ENCODE measurements around the gene DLGAP3. TPM values are rescaled to one million over a fixed set of nuclear protein-coding genes. Genes with fewer than 3 reads are reported as not detected.

Gene DLGAP3
- total RNA-seq, 5 donors from 2014 or later (not counting 1 experiment from before 2014, with no cell fraction given) = 0.78 to 1.6 (median 0.99) TPM

- Histone ChIP-seq H3K27ac (ENCODE audit: low read length) (no peak overlapping the region), H3K36me3 (ENCODE audit: control insufficient read depth in 2 of 2, extremely low read depth in 1 of 2, insufficient read depth in 1 of 2, low read length in 1 of 2) (no peaks in the 10 kb centered on the region), H3K4me3 (ENCODE audit: control insufficient read depth in 1 of 2, extremely low read depth in 1 of 2, low read length in 1 of 2) (no peak overlapping the region), H3K9me3 (no peaks in the 10 kb centered on the region), H3K4me1 (ENCODE audit: control insufficient read depth in 1 of 2, extremely low read depth in 1 of 2, insufficient read depth in 2 of 2, low read length in 2 of 2) (no peaks in the 10 kb centered on the region), H3K27me3 (replicated peaks in 1 of 2; ENCODE audit: control insufficient read depth in 2 of 2, extremely low read depth in 1 of 2, insufficient read depth in 2 of 2, low read length in 1 of 2) (peaks cover 0 to 24% of the 10 kb centered on the region in 2 experiments)
- Mint-ChIP-seq H3K27ac (no peak overlapping the region), H3K27me3 (peaks cover 13 to 22% of the 10 kb centered on the region in 2 donors), H3K4me1 (no peaks in the 10 kb centered on the region), H3K4me3 (no peak overlapping the region), H3K36me3 (no peaks in the 10 kb centered on the region), H3K9me3 (no peaks in the 10 kb centered on the region)
- ATAC-seq (replicated peaks in 1 of 4) = no peak
- no CpG with 5 or more reads among the region's 8 CpGs for WGBS (ENCODE audit: insufficient coverage)
- ChIA-PET POLR2A (no interaction called here), CTCF (no interaction called here)
- no peak for DNase-seq
Observed at GRCh38 chr1:34911465-34911864, 18.0 kb downstream of the DLGAP3 start.

GRCh38 chr1:34910425-34910824, 19.0 kb downstream of the DLGAP3 start:
- H3K4me3 ChIP-seq (ENCODE audit: control insufficient read depth in 1 of 2, extremely low read depth in 1 of 2, low read length in 1 of 2) = no peak overlapping the region
- no peaks in the 10 kb centered on the region for H3K9me3 ChIP-seq
- no peak overlapping the region for H3K4me3 Mint-ChIP-seq
- no peaks in the 10 kb centered on the region for H3K4me1 ChIP-seq (ENCODE audit: control insufficient read depth in 1 of 2, extremely low read depth in 1 of 2, insufficient read depth in 2 of 2, low read length in 2 of 2)
- H3K9me3 Mint-ChIP-seq = no peaks in the 10 kb centered on the region
- ChIA-PET CTCF (no interaction called here), POLR2A (no interaction called here)
- H3K36me3 ChIP-seq (ENCODE audit: control insufficient read depth in 2 of 2, extremely low read depth in 1 of 2, insufficient read depth in 1 of 2, low read length in 1 of 2) = no peaks in the 10 kb centered on the region
- ATAC-seq (replicated peaks in 1 of 4) (no peak), DNase-seq (no peak)
- H3K36me3 Mint-ChIP-seq = no peaks in the 10 kb centered on the region
- WGBS (ENCODE audit: insufficient coverage) = 29% methylated on average over 3 of the region's 4 CpGs
- H3K27ac ChIP-seq (ENCODE audit: low read length) = no peak overlapping the region
- peaks cover 0 to 22% of the 10 kb centered on the region in 2 experiments for H3K27me3 ChIP-seq (replicated peaks in 1 of 2; ENCODE audit: control insufficient read depth in 2 of 2, extremely low read depth in 1 of 2, insufficient read depth in 2 of 2, low read length in 1 of 2)
- no peak overlapping the region for H3K27ac Mint-ChIP-seq
- no peaks in the 10 kb centered on the region for H3K4me1 Mint-ChIP-seq
- peaks cover 15 to 23% of the 10 kb centered on the region in 2 donors for H3K27me3 Mint-ChIP-seq

- no peaks in the 10 kb centered on the region for H3K4me1 Mint-ChIP-seq
- ChIA-PET CTCF (no interaction called here), POLR2A (no interaction called here)
- no peaks in the 10 kb centered on the region for H3K36me3 Mint-ChIP-seq
- Histone ChIP-seq H3K36me3 (ENCODE audit: control insufficient read depth in 2 of 2, extremely low read depth in 1 of 2, insufficient read depth in 1 of 2, low read length in 1 of 2) (no peaks in the 10 kb centered on the region), H3K4me3 (ENCODE audit: control insufficient read depth in 1 of 2, extremely low read depth in 1 of 2, low read length in 1 of 2) (no peak overlapping the region), H3K9me3 (no peaks in the 10 kb centered on the region), H3K4me1 (ENCODE audit: control insufficient read depth in 1 of 2, extremely low read depth in 1 of 2, insufficient read depth in 2 of 2, low read length in 2 of 2) (no peaks in the 10 kb centered on the region), H3K27ac (ENCODE audit: low read length) (no peak overlapping the region), H3K27me3 (replicated peaks in 1 of 2; ENCODE audit: control insufficient read depth in 2 of 2, extremely low read depth in 1 of 2, insufficient read depth in 2 of 2, low read length in 1 of 2) (peaks cover 0 to 26% of the 10 kb centered on the region in 2 experiments)
- no peak overlapping the region for H3K4me3 Mint-ChIP-seq
- ATAC-seq (replicated peaks in 1 of 4) (no peak), DNase-seq (no peak)
- H3K9me3 Mint-ChIP-seq = no peaks in the 10 kb centered on the region
- H3K27me3 Mint-ChIP-seq = peaks cover 15 to 23% of the 10 kb centered on the region in 2 donors
- H3K27ac Mint-ChIP-seq = no peak overlapping the region
- WGBS (ENCODE audit: insufficient coverage) = 53% methylated on average over 3 of the region's 3 CpGs
Observed at GRCh38 chr1:34908369-34908768, 21.1 kb downstream of the DLGAP3 start.

- POLR2A ChIA-PET = no interaction called here
- H3K27me3 Mint-ChIP-seq = peaks cover 20 to 23% of the 10 kb centered on the region in 2 donors
Observed at GRCh38 chr1:34907487-34908090, 21.9 kb downstream of the DLGAP3 start.

GRCh38 chr1:34906756-34907155, 22.7 kb downstream of the DLGAP3 start:
- H3K36me3 ChIP-seq (ENCODE audit: control insufficient read depth in 2 of 2, extremely low read depth in 1 of 2, insufficient read depth in 1 of 2, low read length in 1 of 2) = no peaks in the 10 kb centered on the region
- no peaks in the 10 kb centered on the region for H3K4me1 ChIP-seq (ENCODE audit: control insufficient read depth in 1 of 2, extremely low read depth in 1 of 2, insufficient read depth in 2 of 2, low read length in 2 of 2)
- H3K27me3 Mint-ChIP-seq = peaks cover 25 to 27% of the 10 kb centered on the region in 2 donors
- H3K36me3 Mint-ChIP-seq = no peaks in the 10 kb centered on the region
- 61% methylated on average over 3 of the region's 4 CpGs for WGBS (ENCODE audit: insufficient coverage)
- ChIA-PET POLR2A (no interaction called here), CTCF (interaction anchor here in 1 of 2 donors (0.6 kb wide), 1 partner anchor 73 kb away, joined by 3 read pairs; no protein-coding TSS in a partner anchor)
- no peaks in the 10 kb centered on the region for H3K4me1 Mint-ChIP-seq
- peaks cover 0 to 33% of the 10 kb centered on the region in 2 experiments for H3K27me3 ChIP-seq (replicated peaks in 1 of 2; ENCODE audit: control insufficient read depth in 2 of 2, extremely low read depth in 1 of 2, insufficient read depth in 2 of 2, low read length in 1 of 2)
- H3K27ac ChIP-seq (ENCODE audit: low read length) = no peak overlapping the region
- no peaks in the 10 kb centered on the region for H3K9me3 Mint-ChIP-seq
- H3K27ac Mint-ChIP-seq = no peak overlapping the region
- H3K4me3 ChIP-seq (ENCODE audit: control insufficient read depth in 1 of 2, extremely low read depth in 1 of 2, low read length in 1 of 2) = no peak overlapping the region
- H3K4me3 Mint-ChIP-seq = no peak overlapping the region
- no peaks in the 10 kb centered on the region for H3K9me3 ChIP-seq
- ATAC-seq (replicated peaks in 1 of 4) (no peak), DNase-seq (no peak)

More at GRCh38 chr1:34907487-34908090, 21.9 kb downstream of the DLGAP3 start:
- no peaks in the 10 kb centered on the region for H3K4me1 ChIP-seq (ENCODE audit: control insufficient read depth in 1 of 2, extremely low read depth in 1 of 2, insufficient read depth in 2 of 2, low read length in 2 of 2)
- no peak for ATAC-seq (replicated peaks in 1 of 4)
- Mint-ChIP-seq H3K36me3 (no peaks in the 10 kb centered on the region), H3K4me1 (no peaks in the 10 kb centered on the region), H3K27ac (no peak overlapping the region), H3K9me3 (no peaks in the 10 kb centered on the region), H3K4me3 (no peak overlapping the region)
- H3K27ac ChIP-seq (ENCODE audit: low read length) = no peak overlapping the region
- CTCF ChIA-PET = no interaction called here
- WGBS (ENCODE audit: insufficient coverage) = 55% methylated on average over 3 of the region's 5 CpGs
- H3K4me3 ChIP-seq (ENCODE audit: control insufficient read depth in 1 of 2, extremely low read depth in 1 of 2, low read length in 1 of 2) = no peak overlapping the region
- no peaks in the 10 kb centered on the region for H3K9me3 ChIP-seq
- H3K36me3 ChIP-seq (ENCODE audit: control insufficient read depth in 2 of 2, extremely low read depth in 1 of 2, insufficient read depth in 1 of 2, low read length in 1 of 2) = no peaks in the 10 kb centered on the region
- peak in 1 of 35 experiments; percentile 10 for DNase-seq
- peaks cover 0 to 27% of the 10 kb centered on the region in 2 experiments for H3K27me3 ChIP-seq (replicated peaks in 1 of 2; ENCODE audit: control insufficient read depth in 2 of 2, extremely low read depth in 1 of 2, insufficient read depth in 2 of 2, low read length in 1 of 2)

- H3K4me3 Mint-ChIP-seq = no peak overlapping the region
- peaks cover 30 to 33% of the 10 kb centered on the region in 2 donors for H3K27me3 Mint-ChIP-seq
- ATAC-seq (replicated peaks in 1 of 4) (no peak), DNase-seq (no peak)
- no peaks in the 10 kb centered on the region for H3K4me1 Mint-ChIP-seq
- Histone ChIP-seq H3K36me3 (ENCODE audit: control insufficient read depth in 2 of 2, extremely low read depth in 1 of 2, insufficient read depth in 1 of 2, low read length in 1 of 2) (no peaks in the 10 kb centered on the region), H3K4me1 (ENCODE audit: control insufficient read depth in 1 of 2, extremely low read depth in 1 of 2, insufficient read depth in 2 of 2, low read length in 2 of 2) (no peaks in the 10 kb centered on the region), H3K27me3 (replicated peaks in 1 of 2; ENCODE audit: control insufficient read depth in 2 of 2, extremely low read depth in 1 of 2, insufficient read depth in 2 of 2, low read length in 1 of 2) (peaks cover 0 to 31% of the 10 kb centered on the region in 2 experiments), H3K4me3 (ENCODE audit: control insufficient read depth in 1 of 2, extremely low read depth in 1 of 2, low read length in 1 of 2) (no peak overlapping the region), H3K9me3 (no peaks in the 10 kb centered on the region), H3K27ac (ENCODE audit: low read length) (no peak overlapping the region)
- no peaks in the 10 kb centered on the region for H3K36me3 Mint-ChIP-seq
- ChIA-PET CTCF (no interaction called here), POLR2A (no interaction called here)
- H3K27ac Mint-ChIP-seq = no peak overlapping the region
- WGBS (ENCODE audit: insufficient coverage) = no CpG with 5 or more reads among the region's 1 CpG
- no peaks in the 10 kb centered on the region for H3K9me3 Mint-ChIP-seq
Observed at GRCh38 chr1:34906222-34906621, 23.2 kb downstream of the DLGAP3 start.

GRCh38 chr1:34905098-34905459, 24.4 kb downstream of the DLGAP3 start:
- Histone ChIP-seq H3K36me3 (ENCODE audit: control insufficient read depth in 2 of 2, extremely low read depth in 1 of 2, insufficient read depth in 1 of 2, low read length in 1 of 2) (no peaks in the 10 kb centered on the region), H3K4me3 (ENCODE audit: control insufficient read depth in 1 of 2, extremely low read depth in 1 of 2, low read length in 1 of 2) (no peak overlapping the region), H3K27ac (ENCODE audit: low read length) (no peak overlapping the region), H3K27me3 (replicated peaks in 1 of 2; ENCODE audit: control insufficient read depth in 2 of 2, extremely low read depth in 1 of 2, insufficient read depth in 2 of 2, low read length in 1 of 2) (peaks cover 0 to 38% of the 10 kb centered on the region in 2 experiments), H3K4me1 (ENCODE audit: control insufficient read depth in 1 of 2, extremely low read depth in 1 of 2, insufficient read depth in 2 of 2, low read length in 2 of 2) (no peaks in the 10 kb centered on the region), H3K9me3 (no peaks in the 10 kb centered on the region)
- Mint-ChIP-seq H3K4me3 (no peak overlapping the region), H3K9me3 (no peaks in the 10 kb centered on the region), H3K27me3 (peaks cover 38 to 40% of the 10 kb centered on the region in 2 donors), H3K4me1 (no peaks in the 10 kb centered on the region), H3K36me3 (no peaks in the 10 kb centered on the region), H3K27ac (no peak overlapping the region)
- WGBS (ENCODE audit: insufficient coverage) = 85% methylated on average over 10 of the region's 12 CpGs
- ATAC-seq (replicated peaks in 1 of 4) (no peak), DNase-seq (no peak)
- ChIA-PET POLR2A (no interaction called here), CTCF (no interaction called here)

Measured in T-cell (primary cell).